Thoracic aorta (tissue), 2 donors: ENCODE results near the gene MAD1L1. TPM values are rescaled to one million over a fixed set of nuclear protein-coding genes. Genes with fewer than 3 reads are reported as not detected.

Experiments
- ATAC-seq: fragments of 150-250 bp; one replicate; pipeline ENCODE4 v1.8.0; 2017; ENCODE audit warnings: low read depth; ENCODE audit not compliant: insufficient number of reproducible peaks, low FRiP score
- DNase-seq: peaks from one replicate; pipeline ENCODE4 v3.0.0-alpha.2; 2020; ENCODE audit warnings: low spot score
- H3K27ac ChIP-seq, 2 donors: fragments of 200-600 bp; sonication (generic); 1 replicate in 1 of 2; 2 replicates in 1 of 2; pipeline ENCODE4 v1.5.1; 2016; ENCODE audit warnings: mild to moderate bottlenecking in 2 of 2, moderate library complexity in 2 of 2
- H3K27me3 ChIP-seq: fragments of 200-600 bp; sonication (generic); replicated peaks from 2 replicates; pipeline ENCODE4 v1.6.0; 2016; ENCODE audit warnings: mild to moderate bottlenecking; ENCODE audit not compliant: insufficient read depth
- H3K36me3 ChIP-seq: fragments of 200-600 bp; sonication (generic); one replicate; pipeline ENCODE4 v1.5.1; 2016
- H3K4me1 ChIP-seq, 2 donors: fragments of 200-600 bp; sonication (generic); 1 replicate in 1 of 2; 2 replicates in 1 of 2; pipeline versions ENCODE4 v1.5.1 to v1.6.0; 2016; ENCODE audit warnings: low read depth in 2 of 2, mild to moderate bottlenecking in 1 of 2; ENCODE audit not compliant: control insufficient read depth in 1 of 2
- H3K4me3 ChIP-seq: fragments of 200-600 bp; sonication (generic); 2 replicates; pipeline ENCODE4 v1.5.1; 2016; ENCODE audit warnings: mild to moderate bottlenecking
- H3K9me3 ChIP-seq: fragments of 200-600 bp; sonication (generic); 2 replicates; pipeline ENCODE4 v1.5.1; 2016
- CTCF ChIP-seq: fragments of 200-600 bp; sonication (generic); IDR thresholded peaks from one replicate; pipeline ENCODE4 v1.5.1; 2019; ENCODE audit warnings: antibody characterized with exemption
- total RNA-seq, 2 donors: library from RNA; depleted of rRNA; stranded (reverse); fragments of >200 nt; gene quantifications; one replicate each; pipeline versions ENCODE4 v1.1.0 to v1.2.3, GENCODE V29; 2016

MAD1L1 gene
- total RNA-seq, 2 donors from 2014 or later: 27.4 to 41.3 TPM

- H3K9me3 ChIP-seq: no peaks in the 10 kb centered on the region
- no peaks in the 10 kb centered on the region for H3K27me3 ChIP-seq
- H3K4me3 ChIP-seq: no peak overlapping the region
- no peak for DNase-seq
- ATAC-seq: no peak
- no peak for TF ChIP-seq CTCF
- H3K27ac ChIP-seq: no peak overlapping the region
- H3K4me1 ChIP-seq: peaks cover 0 to 3% of the 10 kb centered on the region in 2 donors
- no peaks in the 10 kb centered on the region for H3K36me3 ChIP-seq
Observed at GRCh38 chr7:2110610-2111396, 121.9 kb downstream of the MAD1L1 start.

DNA sequence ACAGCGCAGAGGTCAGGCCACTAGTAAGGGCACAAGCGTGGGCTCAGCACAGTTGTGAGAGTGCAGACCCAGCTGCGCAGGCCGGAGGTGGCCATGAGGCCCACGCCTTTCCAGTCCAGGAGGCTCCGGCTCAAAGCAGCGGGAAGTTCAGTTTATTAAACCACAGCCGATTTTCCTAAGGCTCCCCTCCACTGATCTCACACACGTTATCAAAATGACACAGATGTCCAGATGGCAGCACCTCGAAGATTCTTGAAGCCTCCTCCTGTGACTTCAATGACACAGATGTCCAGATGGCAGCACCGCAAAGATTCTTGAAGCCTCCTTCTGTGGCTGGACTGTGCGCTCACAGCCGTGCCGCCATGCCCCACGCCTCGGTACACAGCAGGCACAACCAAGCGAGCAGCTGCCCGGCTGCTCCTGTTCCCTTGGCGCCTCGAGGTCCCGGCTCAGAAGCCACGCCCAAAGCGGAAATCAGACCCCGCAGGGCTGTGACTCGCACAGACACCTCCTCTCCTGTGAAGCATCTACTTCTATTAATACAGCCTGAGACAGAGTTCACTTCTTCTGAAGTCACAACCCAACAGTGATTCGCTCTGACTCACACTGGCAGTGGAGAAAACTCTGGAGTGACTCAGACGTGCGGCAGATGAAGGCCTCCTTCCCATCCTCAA is 122.7 kb downstream of the MAD1L1 start:
- DNase-seq (no peak), ATAC-seq (no peak)
- no peaks in the 10 kb centered on the region for H3K36me3 ChIP-seq
- TF ChIP-seq CTCF: no peak
- H3K27me3 ChIP-seq: no peaks in the 10 kb centered on the region
- H3K4me1 ChIP-seq: no peaks in the 10 kb centered on the region
- no peak overlapping the region for H3K27ac ChIP-seq
- H3K9me3 ChIP-seq: no peaks in the 10 kb centered on the region
- H3K4me3 ChIP-seq: no peak overlapping the region

- Histone ChIP-seq H3K4me3 (no peak overlapping the region), H3K27me3 (no peaks in the 10 kb centered on the region), H3K9me3 (no peaks in the 10 kb centered on the region), H3K4me1 (no peaks in the 10 kb centered on the region), H3K27ac (no peak overlapping the region), H3K36me3 (no peaks in the 10 kb centered on the region)
- DNase-seq (no peak), ATAC-seq (no peak)
- TF ChIP-seq CTCF: no peak
Observed at GRCh38 chr7:2109251-2109872, 123.4 kb downstream of the MAD1L1 start.

DNA sequence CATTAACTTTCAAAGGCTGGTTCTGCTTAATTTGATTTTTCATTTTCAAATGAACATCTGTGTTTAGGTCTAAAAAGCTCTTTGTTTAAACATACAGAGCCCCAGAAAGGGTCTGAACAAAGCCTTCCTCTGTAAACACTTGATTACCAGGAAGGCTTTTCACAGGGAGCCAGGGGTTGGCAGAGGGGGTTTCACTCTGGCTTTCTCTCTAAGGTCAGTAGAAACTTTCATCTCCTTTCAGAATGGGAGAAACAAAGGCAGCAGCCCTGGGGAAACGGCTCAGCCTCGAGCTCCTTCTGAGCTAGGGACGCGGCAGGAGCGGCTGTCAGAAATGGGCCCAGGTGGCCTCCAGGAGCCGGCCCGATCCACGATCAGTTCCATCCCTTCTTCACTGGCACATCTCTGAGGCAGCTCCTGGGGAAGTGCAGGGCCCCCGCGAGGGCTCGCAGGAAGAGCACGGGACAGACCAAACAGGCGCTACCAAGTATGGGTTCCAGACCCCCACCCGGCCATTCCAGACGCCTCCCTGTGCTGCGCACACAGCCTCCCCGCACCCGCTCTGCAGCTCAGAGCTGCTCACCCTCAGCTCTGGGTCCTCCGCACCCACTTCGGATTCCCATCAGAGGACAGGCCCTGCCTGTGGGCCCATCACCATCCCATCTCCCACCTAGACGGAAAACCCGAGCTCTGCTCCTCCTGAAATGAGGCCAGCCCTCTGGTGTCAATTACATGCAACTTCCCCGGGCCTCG is 124.1 kb downstream of the MAD1L1 start:
- DNase-seq (no peak), ATAC-seq (no peak)
- Histone ChIP-seq H3K4me1 (peaks cover 3 to 6% of the 10 kb centered on the region in 2 donors), H3K9me3 (no peaks in the 10 kb centered on the region), H3K27me3 (no peaks in the 10 kb centered on the region), H3K27ac (no peak overlapping the region), H3K36me3 (no peaks in the 10 kb centered on the region), H3K4me3 (no peak overlapping the region)
- no peak for TF ChIP-seq CTCF

DNA sequence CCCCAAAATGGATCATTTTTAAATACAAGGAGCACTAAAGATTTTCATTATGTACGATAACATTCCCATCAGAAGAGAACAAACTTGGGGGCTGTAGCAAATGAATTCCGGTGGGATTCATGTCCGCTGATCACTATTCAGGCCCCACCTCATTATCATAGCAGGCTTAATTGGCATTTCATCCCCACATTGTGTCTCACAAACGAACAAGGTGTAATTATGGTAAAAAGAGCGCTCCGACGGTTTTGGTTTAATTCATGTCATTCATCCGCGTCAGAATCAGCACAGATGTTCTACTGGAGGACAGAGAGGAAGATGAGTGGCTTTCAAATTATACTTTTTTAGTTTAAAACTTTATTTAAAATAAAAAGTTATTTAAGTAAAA is 124.7 kb downstream of the MAD1L1 start:
- Histone ChIP-seq H3K4me1 (peaks cover 3 to 8% of the 10 kb centered on the region in 2 donors), H3K9me3 (no peaks in the 10 kb centered on the region), H3K4me3 (no peak overlapping the region), H3K27ac (no peak overlapping the region), H3K36me3 (no peaks in the 10 kb centered on the region), H3K27me3 (no peaks in the 10 kb centered on the region)
- DNase-seq (no peak), ATAC-seq (no peak)
- TF ChIP-seq CTCF: no peak
